Measurements from ENCODE around the gene MT1A. TPM values are rescaled to one million over a fixed set of nuclear protein-coding genes. Genes with fewer than 3 reads are reported as not detected.

Gene MT1A
- total RNA-seq, 2 donors from 2014 or later: 6.3 to 22.4 TPM

GRCh38 chr16:56629531-56629930 lies 8.9 kb upstream of the MT1A start:
- Mint-ChIP-seq H3K36me3 (no peaks in the 10 kb centered on the region), H3K4me1 (ENCODE audit: low read depth in 2 of 2) (peaks cover 10 to 29% of the 10 kb centered on the region in 2 donors), H3K27me3 (peaks cover 28 to 50% of the 10 kb centered on the region in 2 donors), H3K9me3 (no peaks in the 10 kb centered on the region), H3K4me3 (no peak overlapping the region), H3K27ac (no peak overlapping the region)
- ATAC-seq (no peak), DNase-seq (ENCODE audit: low spot score) (no peak)

DNA sequence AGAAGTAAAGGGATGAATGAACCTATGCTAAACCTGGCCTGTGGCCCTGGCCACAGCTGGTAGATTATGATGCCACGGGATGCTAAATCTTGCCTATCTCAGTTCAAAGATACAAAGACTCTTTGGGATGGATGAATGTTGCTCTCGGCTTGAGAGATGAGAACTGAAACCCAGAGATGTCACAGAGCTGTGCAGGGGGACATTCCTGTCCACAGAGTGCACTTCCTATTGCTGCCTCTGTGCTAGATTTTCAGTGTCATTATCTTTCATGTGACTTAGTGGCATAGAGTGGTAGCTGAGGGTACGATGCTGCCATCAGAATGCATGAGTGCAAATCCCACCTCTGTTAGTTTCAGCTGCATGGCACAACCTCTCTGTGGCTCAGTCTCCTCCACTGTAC lies 8.3 kb upstream of the MT1A start:
- H3K4me3 Mint-ChIP-seq: no peak overlapping the region
- H3K4me1 Mint-ChIP-seq (ENCODE audit: low read depth in 2 of 2): peaks cover 9 to 30% of the 10 kb centered on the region in 2 donors
- no peak for ATAC-seq
- H3K27me3 Mint-ChIP-seq: peaks cover 31 to 53% of the 10 kb centered on the region in 2 donors
- DNase-seq (ENCODE audit: low spot score): no peak
- no peaks in the 10 kb centered on the region for H3K9me3 Mint-ChIP-seq
- H3K36me3 Mint-ChIP-seq: no peaks in the 10 kb centered on the region
- H3K27ac Mint-ChIP-seq: no peak overlapping the region

DNA sequence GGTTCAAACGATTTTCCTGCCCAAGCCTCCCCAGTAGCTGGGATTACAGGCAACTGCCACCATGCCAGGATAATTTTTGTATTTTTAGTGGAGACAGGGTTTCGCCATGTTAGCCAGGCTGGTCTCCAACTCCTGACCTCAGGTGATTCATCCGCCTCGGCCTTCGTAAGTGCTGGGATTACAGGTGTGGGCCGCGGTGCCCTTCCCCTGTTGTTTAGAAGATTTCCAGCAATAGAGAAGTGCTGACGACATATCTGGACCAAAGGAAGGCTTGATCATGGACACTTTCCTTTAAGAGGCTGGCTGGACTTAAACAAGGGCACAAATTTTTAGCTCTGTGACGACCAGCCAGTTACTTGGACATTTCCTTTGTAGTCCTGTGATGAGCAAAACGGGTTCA lies 7.3 kb upstream of the MT1A start:
- ATAC-seq (no peak), DNase-seq (ENCODE audit: low spot score) (no peak)
- no peak overlapping the region for H3K4me3 Mint-ChIP-seq
- H3K27me3 Mint-ChIP-seq: peaks cover 37 to 56% of the 10 kb centered on the region in 2 donors
- H3K4me1 Mint-ChIP-seq (ENCODE audit: low read depth in 2 of 2): peaks cover 12 to 23% of the 10 kb centered on the region in 2 donors
- no peaks in the 10 kb centered on the region for H3K36me3 Mint-ChIP-seq
- H3K27ac Mint-ChIP-seq: no peak overlapping the region
- no peaks in the 10 kb centered on the region for H3K9me3 Mint-ChIP-seq

DNA sequence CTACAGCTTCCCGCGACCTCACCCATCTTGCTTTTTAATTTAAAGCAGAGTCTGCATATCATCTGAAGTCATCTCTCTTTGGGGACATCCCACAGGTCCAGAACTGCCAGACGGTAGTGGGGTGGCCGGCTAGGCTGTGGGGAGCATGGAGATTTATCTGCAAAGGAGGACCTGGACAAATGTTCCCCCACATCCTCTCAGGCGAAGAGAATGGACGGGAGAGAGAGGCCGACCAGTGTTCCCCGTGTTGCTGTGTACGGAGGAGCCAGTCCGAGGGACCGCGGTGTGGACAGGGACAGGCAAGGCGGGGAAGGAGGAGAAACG lies 6.7 kb upstream of the MT1A start:
- peak overlapping the region; percentile 66 for H3K4me3 Mint-ChIP-seq

GRCh38 chr16:56632156-56632847 lies 6.2 kb upstream of the MT1A start, which contains the start of gene MT1M:
MT1M (plus strand) TSS chr16:56632659; CDS start chr16:56632732, 73 bp downstream.
- H3K27me3 Mint-ChIP-seq: peaks cover 48 to 67% of the 10 kb centered on the region in 2 donors
- no peaks in the 10 kb centered on the region for H3K9me3 Mint-ChIP-seq
- peak; percentile 73 to 79 for ATAC-seq
- no peaks in the 10 kb centered on the region for H3K36me3 Mint-ChIP-seq
- H3K4me3 Mint-ChIP-seq: peak within 1 kb of the TSS; percentile 66
- peaks cover 12 to 25% of the 10 kb centered on the region in 2 donors for H3K4me1 Mint-ChIP-seq (ENCODE audit: low read depth in 2 of 2)
- no peak within 1 kb of the TSS for H3K27ac Mint-ChIP-seq
- no peak for DNase-seq (ENCODE audit: low spot score)

More for the DNA sequence above, 6.7 kb upstream of the MT1A start:
- Mint-ChIP-seq H3K36me3 (no peaks in the 10 kb centered on the region), H3K27ac (no peak overlapping the region), H3K9me3 (no peaks in the 10 kb centered on the region), H3K27me3 (peaks cover 43 to 62% of the 10 kb centered on the region in 2 donors), H3K4me1 (ENCODE audit: low read depth in 2 of 2) (peaks cover 12 to 21% of the 10 kb centered on the region in 2 donors)
- no peak for DNase-seq (ENCODE audit: low spot score)
- ATAC-seq: no peak

GRCh38 chr16:56632848-56633365 lies 5.6 kb upstream of the MT1A start:
- peak overlapping the region; percentile 52 for H3K4me3 Mint-ChIP-seq
- no peaks in the 10 kb centered on the region for H3K36me3 Mint-ChIP-seq
- H3K4me1 Mint-ChIP-seq (ENCODE audit: low read depth in 2 of 2): peaks cover 17 to 29% of the 10 kb centered on the region in 2 donors
- no peak for DNase-seq (ENCODE audit: low spot score)
- no peak for ATAC-seq
- peaks cover 52 to 73% of the 10 kb centered on the region in 2 donors for H3K27me3 Mint-ChIP-seq
- no peaks in the 10 kb centered on the region for H3K9me3 Mint-ChIP-seq
- H3K27ac Mint-ChIP-seq: no peak overlapping the region

GRCh38 chr16:56633535-56633934 lies 4.9 kb upstream of the MT1A start:
- no peak overlapping the region for H3K4me3 Mint-ChIP-seq

DNA sequence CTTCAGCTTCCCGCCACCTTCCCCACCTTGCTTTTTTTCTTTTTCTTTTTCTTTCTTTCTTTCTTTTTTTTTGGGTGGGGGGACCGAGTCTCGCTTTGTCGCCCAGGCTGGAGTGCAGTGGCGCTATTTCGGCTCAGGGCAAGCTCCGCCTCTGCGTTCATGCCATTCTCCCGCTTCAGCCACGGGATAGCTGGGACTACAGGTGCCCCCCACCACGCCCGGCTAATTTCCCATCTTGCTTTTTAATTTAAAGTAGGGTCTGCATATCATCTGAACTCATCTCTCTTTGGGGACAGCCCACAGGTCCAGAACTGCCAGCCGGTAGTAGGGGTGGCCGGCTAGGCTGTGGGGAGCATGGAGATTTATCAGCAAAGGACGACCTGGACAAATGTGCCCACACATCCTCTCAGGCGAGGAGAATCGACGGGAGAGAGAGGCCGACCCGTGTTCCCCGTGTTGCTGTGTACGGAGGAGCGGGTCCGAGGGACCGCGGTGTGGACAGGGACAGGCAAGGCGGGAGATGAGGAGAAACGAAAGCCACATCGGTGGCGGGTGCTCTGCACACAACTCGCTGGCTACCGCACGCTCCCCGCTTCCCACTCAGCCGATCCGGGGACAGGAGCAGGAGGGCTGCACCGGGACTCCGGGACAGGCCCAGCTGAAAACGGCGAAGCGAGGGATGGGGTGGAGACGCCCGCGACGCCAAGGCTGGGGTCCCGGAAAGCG lies 3.6 kb upstream of the MT1A start:
- Mint-ChIP-seq H3K4me3 (peak overlapping the region; percentile 68), H3K36me3 (no peaks in the 10 kb centered on the region), H3K4me1 (ENCODE audit: low read depth in 2 of 2) (peaks cover 15 to 34% of the 10 kb centered on the region in 2 donors), H3K27ac (no peak overlapping the region), H3K9me3 (no peaks in the 10 kb centered on the region), H3K27me3 (peaks cover 56 to 73% of the 10 kb centered on the region in 2 donors)
- no peak for ATAC-seq
- DNase-seq (ENCODE audit: low spot score): no peak

More at GRCh38 chr16:56633535-56633934, 4.9 kb upstream of the MT1A start:
- H3K27me3 Mint-ChIP-seq: peaks cover 54 to 74% of the 10 kb centered on the region in 2 donors
- H3K27ac Mint-ChIP-seq: no peak overlapping the region
- DNase-seq (ENCODE audit: low spot score): no peak
- peaks cover 17 to 31% of the 10 kb centered on the region in 2 donors for H3K4me1 Mint-ChIP-seq (ENCODE audit: low read depth in 2 of 2)
- H3K9me3 Mint-ChIP-seq: no peaks in the 10 kb centered on the region
- ATAC-seq: no peak
- no peaks in the 10 kb centered on the region for H3K36me3 Mint-ChIP-seq

- Mint-ChIP-seq H3K36me3 (no peaks in the 10 kb centered on the region), H3K4me1 (ENCODE audit: low read depth in 2 of 2) (peaks cover 15 to 31% of the 10 kb centered on the region in 2 donors), H3K27ac (no peak overlapping the region), H3K27me3 (peaks cover 56 to 73% of the 10 kb centered on the region in 2 donors), H3K9me3 (no peaks in the 10 kb centered on the region), H3K4me3 (no peak overlapping the region)
- DNase-seq (ENCODE audit: low spot score) (no peak), ATAC-seq (no peak)
Observed at GRCh38 chr16:56635441-56635967, 3.0 kb upstream of the MT1A start.

DNA sequence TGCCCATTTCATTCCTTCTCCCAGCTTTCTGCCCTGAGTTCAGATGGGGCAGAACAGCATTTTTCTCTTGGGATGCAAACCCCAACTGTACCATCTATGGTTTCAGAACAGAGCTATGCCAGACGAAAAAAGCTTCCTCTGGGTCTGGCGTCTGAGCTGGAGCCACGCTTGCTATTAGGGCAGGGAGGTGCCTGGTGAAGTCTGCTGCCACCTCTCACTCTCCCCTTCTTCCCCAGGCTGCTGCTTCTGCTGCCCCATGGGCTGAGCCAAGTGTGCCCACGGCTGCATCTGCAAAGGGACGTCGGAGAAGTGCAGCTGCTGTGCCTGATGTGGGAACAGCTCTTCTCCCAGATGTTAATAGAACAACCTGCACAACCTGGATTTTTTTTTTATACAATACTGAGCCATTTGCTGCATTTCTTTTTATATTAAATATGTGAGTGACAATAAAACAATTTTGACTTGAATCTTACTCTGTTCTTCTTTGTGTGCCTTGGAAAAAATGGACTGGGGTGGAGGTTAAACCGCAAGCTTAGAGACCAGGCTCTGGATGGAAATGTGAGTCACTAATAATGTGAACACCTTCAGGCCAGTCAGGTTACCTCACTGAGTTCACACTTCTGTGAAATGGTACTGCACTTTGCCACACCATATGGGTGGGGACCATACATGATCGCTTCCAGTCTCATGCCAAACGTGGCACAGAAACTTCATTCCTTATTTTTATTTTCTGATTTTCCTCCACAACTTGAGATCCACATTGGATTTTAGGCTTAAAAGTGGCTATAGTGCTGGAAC lies 1.7 kb upstream of the MT1A start:
- no peaks in the 10 kb centered on the region for H3K9me3 Mint-ChIP-seq
- no peak overlapping the region for H3K27ac Mint-ChIP-seq
- peaks cover 51 to 70% of the 10 kb centered on the region in 2 donors for H3K27me3 Mint-ChIP-seq
- H3K36me3 Mint-ChIP-seq: no peaks in the 10 kb centered on the region
- no peak overlapping the region for H3K4me3 Mint-ChIP-seq
- no peak for DNase-seq (ENCODE audit: low spot score)
- ATAC-seq: no peak
- peaks cover 15 to 30% of the 10 kb centered on the region in 2 donors for H3K4me1 Mint-ChIP-seq (ENCODE audit: low read depth in 2 of 2)

- H3K9me3 Mint-ChIP-seq: no peaks in the 10 kb centered on the region
- no peaks in the 10 kb centered on the region for H3K36me3 Mint-ChIP-seq
- H3K27ac Mint-ChIP-seq: no peak overlapping the region
- ATAC-seq (no peak), DNase-seq (ENCODE audit: low spot score) (no peak)
- no peak overlapping the region for H3K4me3 Mint-ChIP-seq
- peaks cover 41 to 58% of the 10 kb centered on the region in 2 donors for H3K27me3 Mint-ChIP-seq
- peaks cover 31 to 41% of the 10 kb centered on the region in 2 donors for H3K4me1 Mint-ChIP-seq (ENCODE audit: low read depth in 2 of 2)
Observed at GRCh38 chr16:56639045-56639444, 579 bp downstream of the MT1A start.

DNA sequence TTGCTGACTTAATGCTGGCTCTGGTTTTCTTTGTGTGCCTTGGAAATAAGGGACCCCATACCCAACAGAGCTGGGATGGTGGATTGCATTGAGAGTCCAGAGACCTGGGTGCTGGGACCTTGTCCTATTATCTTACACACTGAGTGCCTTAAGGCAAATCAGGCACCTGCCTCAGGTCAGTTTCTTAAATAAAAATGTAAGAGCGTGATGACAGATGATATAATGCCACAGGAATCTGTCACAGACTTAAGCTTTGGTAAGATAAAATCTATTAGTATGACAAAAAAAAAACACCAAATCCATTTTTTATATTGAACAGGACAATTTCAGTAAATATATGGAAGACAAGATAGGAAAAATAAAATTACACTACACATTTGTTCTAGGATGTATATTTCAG lies 1.6 kb downstream of the MT1A start:
- Mint-ChIP-seq H3K4me3 (no peak overlapping the region), H3K9me3 (no peaks in the 10 kb centered on the region), H3K36me3 (no peaks in the 10 kb centered on the region), H3K4me1 (ENCODE audit: low read depth in 2 of 2) (peaks cover 31 to 38% of the 10 kb centered on the region in 2 donors), H3K27me3 (peaks cover 36 to 58% of the 10 kb centered on the region in 2 donors), H3K27ac (no peak overlapping the region)
- DNase-seq (ENCODE audit: low spot score) (no peak), ATAC-seq (no peak)

GRCh38 chr16:56641166-56641565 lies 2.7 kb downstream of the MT1A start:
- peaks cover 31 to 59% of the 10 kb centered on the region in 2 donors for H3K27me3 Mint-ChIP-seq
- no peaks in the 10 kb centered on the region for H3K9me3 Mint-ChIP-seq
- H3K4me1 Mint-ChIP-seq (ENCODE audit: low read depth in 2 of 2): peaks cover 25 to 37% of the 10 kb centered on the region in 2 donors
- H3K27ac Mint-ChIP-seq: no peak overlapping the region
- H3K36me3 Mint-ChIP-seq: no peaks in the 10 kb centered on the region
- no peak overlapping the region for H3K4me3 Mint-ChIP-seq
- no peak for DNase-seq (ENCODE audit: low spot score)
- ATAC-seq: no peak

All from natural killer cell treated with Interleukin-12 subunit alpha and Interleukin-12 subunit beta and Interleukin-15 and Interleukin-18, amount 100 ng/mL, for 72 hours (primary cell).